Measurements from ENCODE around the gene RUVBL1.
A peak's percentile ranks its signal among the peaks of the same experiment; 100 is the strongest.

RUVBL1 gene

GRCh38 chr3:128053614-128054013 lies 70.0 kb downstream of the RUVBL1 start:
- TF ChIP-seq TAF1 (IDR thresholded peaks at IDR 0.05; ENCODE audit: borderline replicate concordance, insufficient read depth, low read length) (no peak), FOXP2 (optimal IDR thresholded peaks at IDR 0.05; ENCODE audit: borderline replicate concordance, extremely low read depth, extremely low read length, insufficient read depth) (no peak), SIN3A (IDR thresholded peaks at IDR 0.05; ENCODE audit: borderline replicate concordance, insufficient read depth, low read length) (no peak), POLR2AphosphoS5 (IDR thresholded peaks at IDR 0.05; ENCODE audit: low read depth, low read length) (no peak)
- TF ChIP-seq, protein P1, sequence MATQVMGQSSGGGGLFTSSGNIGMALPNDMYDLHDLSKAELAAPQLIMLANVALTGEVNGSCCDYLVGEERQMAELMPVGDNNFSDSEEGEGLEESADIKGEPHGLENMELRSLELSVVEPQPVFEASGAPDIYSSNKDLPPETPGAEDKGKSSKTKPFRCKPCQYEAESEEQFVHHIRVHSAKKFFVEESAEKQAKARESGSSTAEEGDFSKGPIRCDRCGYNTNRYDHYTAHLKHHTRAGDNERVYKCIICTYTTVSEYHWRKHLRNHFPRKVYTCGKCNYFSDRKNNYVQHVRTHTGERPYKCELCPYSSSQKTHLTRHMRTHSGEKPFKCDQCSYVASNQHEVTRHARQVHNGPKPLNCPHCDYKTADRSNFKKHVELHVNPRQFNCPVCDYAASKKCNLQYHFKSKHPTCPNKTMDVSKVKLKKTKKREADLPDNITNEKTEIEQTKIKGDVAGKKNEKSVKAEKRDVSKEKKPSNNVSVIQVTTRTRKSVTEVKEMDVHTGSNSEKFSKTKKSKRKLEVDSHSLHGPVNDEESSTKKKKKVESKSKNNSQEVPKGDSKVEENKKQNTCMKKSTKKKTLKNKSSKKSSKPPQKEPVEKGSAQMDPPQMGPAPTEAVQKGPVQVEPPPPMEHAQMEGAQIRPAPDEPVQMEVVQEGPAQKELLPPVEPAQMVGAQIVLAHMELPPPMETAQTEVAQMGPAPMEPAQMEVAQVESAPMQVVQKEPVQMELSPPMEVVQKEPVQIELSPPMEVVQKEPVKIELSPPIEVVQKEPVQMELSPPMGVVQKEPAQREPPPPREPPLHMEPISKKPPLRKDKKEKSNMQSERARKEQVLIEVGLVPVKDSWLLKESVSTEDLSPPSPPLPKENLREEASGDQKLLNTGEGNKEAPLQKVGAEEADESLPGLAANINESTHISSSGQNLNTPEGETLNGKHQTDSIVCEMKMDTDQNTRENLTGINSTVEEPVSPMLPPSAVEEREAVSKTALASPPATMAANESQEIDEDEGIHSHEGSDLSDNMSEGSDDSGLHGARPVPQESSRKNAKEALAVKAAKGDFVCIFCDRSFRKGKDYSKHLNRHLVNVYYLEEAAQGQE (IDR thresholded peaks at IDR 0.05; ENCODE audit: insufficient read depth in 1 of 2, low read depth in 2 of 2, low read length in 2 of 2), result no peak

DNA sequence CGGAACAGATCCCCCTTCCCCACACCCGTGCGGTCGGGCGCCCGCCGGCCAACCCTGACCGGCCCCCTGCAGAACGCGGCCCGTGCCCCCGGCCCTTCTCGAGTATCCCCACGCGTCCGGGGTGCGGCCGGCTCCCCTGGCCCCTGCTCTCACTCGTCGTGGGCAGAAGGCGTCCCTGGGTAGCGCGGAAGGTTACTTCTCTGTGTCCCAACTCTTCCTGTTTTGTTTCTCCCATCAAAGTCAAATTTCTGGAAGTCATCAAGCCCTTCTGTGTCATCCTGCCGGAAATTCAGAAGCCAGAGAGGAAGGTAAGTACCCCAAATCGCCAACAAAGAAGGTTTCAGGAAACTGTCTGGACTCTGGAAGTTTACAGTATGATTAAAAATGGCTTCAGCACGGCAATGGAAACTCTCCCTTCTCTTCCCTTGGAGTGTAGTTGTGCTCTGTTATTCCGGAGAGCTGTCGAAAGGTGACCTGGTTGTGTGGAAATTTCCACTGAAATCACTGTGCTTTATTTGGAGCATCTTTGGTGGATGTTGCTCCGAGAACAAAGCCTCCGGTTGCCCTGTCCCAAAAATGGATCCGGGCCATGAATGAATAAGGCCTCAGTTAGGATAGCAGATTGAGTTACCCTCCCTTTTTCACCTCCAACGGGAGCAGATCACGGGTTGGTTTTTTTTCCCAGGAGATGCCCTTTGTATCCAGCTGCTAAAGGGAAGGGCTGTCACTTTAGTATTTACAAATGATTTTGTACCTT lies 70.8 kb downstream of the RUVBL1 start:
- TF ChIP-seq SIN3A (IDR thresholded peaks at IDR 0.05; ENCODE audit: borderline replicate concordance, insufficient read depth, low read length), result no peak
- TF ChIP-seq, protein P1 (IDR thresholded peaks at IDR 0.05; ENCODE audit: insufficient read depth in 1 of 2, low read depth in 2 of 2, low read length in 2 of 2), result no peak
- no peak for TF ChIP-seq TAF1 (IDR thresholded peaks at IDR 0.05; ENCODE audit: borderline replicate concordance, insufficient read depth, low read length)
- TF ChIP-seq POLR2AphosphoS5 (IDR thresholded peaks at IDR 0.05; ENCODE audit: low read depth, low read length), result no peak

DNA sequence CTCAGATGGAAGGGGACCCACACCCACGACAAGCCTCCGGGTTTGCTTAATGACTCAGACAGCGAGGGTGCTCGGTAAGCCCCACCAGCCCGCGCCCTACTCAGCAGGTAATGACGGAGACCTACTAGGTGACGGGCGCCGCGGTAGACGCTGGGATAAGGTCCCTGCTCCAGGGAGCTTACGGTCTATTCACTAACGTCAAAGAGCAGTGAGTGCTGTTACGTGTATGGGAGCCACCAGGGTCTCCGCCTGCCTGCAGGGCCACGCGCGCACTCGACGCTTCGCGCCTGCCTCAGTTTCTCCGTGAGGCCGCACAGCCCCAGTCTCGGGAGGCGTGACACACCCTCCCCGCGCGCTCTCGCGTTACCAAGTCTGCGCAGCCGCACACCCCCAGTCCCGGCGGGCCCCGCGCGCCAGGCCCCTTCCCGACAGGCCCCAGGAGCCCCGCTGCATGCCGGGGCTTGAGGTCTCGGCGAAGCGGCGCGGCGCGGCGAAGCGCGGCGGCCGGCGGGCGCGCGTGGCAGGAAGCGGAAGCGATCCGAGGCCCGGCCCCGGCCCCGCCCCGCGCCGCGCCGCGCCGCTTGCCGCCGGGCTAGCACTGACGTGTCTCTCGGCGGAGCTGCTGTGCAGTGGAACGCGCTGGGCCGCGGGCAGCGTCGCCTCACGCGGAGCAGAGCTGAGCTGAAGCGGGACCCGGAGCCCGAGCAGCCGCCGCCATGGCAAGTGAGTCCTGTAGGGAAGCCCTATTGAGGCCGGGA lies 71.6 kb downstream of the RUVBL1 start, which contains the start of gene SEC61A1:
SEC61A1 (plus strand) TSS at position 601 of the 758 bp plus-strand sequence; CDS start at position 717, 116 bp downstream.
- TF ChIP-seq, protein P1 (IDR thresholded peaks at IDR 0.05; ENCODE audit: insufficient read depth in 1 of 2, low read depth in 2 of 2, low read length in 2 of 2), result no peak
- TF ChIP-seq TAF1 (IDR thresholded peaks at IDR 0.05; ENCODE audit: borderline replicate concordance, insufficient read depth, low read length) (0 out of 2 replicates have a peak, but pooled peaks have one; percentile 53), FOXP2 (optimal IDR thresholded peaks at IDR 0.05; ENCODE audit: borderline replicate concordance, extremely low read depth, extremely low read length, insufficient read depth) (peak; percentile 81), SIN3A (IDR thresholded peaks at IDR 0.05; ENCODE audit: borderline replicate concordance, insufficient read depth, low read length) (0 out of 2 replicates have a peak, but pooled peaks have one; percentile 5), POLR2AphosphoS5 (IDR thresholded peaks at IDR 0.05; ENCODE audit: low read depth, low read length) (peak; percentile 47; the same call in 1 of the 2 replicates)

GRCh38 chr3:128051459-128051836 lies 72.2 kb downstream of the RUVBL1 start:
- TF ChIP-seq, protein P1 (IDR thresholded peaks at IDR 0.05; ENCODE audit: insufficient read depth in 1 of 2, low read depth in 2 of 2, low read length in 2 of 2), result no peak
- TF ChIP-seq FOXP2 (optimal IDR thresholded peaks at IDR 0.05; ENCODE audit: borderline replicate concordance, extremely low read depth, extremely low read length, insufficient read depth) (no peak), TAF1 (IDR thresholded peaks at IDR 0.05; ENCODE audit: borderline replicate concordance, insufficient read depth, low read length) (no peak), SIN3A (IDR thresholded peaks at IDR 0.05; ENCODE audit: borderline replicate concordance, insufficient read depth, low read length) (no peak), POLR2AphosphoS5 (IDR thresholded peaks at IDR 0.05; ENCODE audit: low read depth, low read length) (no peak)

All from PFSK-1 (cell line).